ENCODE data around the gene OR2C3.

DNA sequence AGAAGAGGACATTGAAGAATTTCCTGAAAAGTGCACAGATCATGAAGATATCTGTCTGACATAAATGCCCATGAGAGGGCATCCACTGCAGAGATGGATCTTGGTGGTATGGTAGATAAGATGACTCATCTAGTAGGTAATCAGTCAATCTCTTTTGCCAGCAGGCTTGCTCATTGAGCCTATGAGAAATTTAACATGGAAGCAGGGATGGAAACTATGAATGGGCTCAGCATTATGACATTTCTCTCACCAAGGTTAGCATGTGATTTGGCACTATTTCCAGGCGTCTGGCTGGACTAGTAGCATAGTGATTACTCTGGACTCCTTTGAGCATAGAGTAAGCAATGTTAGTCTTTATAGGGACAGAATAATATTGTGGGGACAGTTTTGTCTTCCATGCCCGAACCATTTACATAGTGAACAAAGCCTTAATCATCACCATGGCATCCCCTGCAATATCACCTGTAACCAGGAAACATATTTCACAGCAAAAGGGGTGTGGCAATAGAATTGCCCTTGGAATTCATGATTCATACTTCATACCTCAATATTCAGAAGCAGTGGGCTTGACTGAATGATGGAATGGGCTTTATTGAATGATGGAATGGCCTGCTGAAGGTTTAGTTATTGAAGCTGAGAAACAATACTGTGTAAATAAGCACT, 7.3 kb downstream of the OR2C3 start:
- TF ChIP-seq, protein P1, sequence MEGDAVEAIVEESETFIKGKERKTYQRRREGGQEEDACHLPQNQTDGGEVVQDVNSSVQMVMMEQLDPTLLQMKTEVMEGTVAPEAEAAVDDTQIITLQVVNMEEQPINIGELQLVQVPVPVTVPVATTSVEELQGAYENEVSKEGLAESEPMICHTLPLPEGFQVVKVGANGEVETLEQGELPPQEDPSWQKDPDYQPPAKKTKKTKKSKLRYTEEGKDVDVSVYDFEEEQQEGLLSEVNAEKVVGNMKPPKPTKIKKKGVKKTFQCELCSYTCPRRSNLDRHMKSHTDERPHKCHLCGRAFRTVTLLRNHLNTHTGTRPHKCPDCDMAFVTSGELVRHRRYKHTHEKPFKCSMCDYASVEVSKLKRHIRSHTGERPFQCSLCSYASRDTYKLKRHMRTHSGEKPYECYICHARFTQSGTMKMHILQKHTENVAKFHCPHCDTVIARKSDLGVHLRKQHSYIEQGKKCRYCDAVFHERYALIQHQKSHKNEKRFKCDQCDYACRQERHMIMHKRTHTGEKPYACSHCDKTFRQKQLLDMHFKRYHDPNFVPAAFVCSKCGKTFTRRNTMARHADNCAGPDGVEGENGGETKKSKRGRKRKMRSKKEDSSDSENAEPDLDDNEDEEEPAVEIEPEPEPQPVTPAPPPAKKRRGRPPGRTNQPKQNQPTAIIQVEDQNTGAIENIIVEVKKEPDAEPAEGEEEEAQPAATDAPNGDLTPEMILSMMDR (IDR thresholded peaks at IDR 0.05; ENCODE audit: low read depth, low read length): no peak
- no peak for TF ChIP-seq EZH2phosphoT487 (IDR thresholded peaks at IDR 0.05; ENCODE audit: low read depth)

Data from OCI-LY3 (cell line).